ENCODE results near the gene PPP1R1C.
"Not testable (repeated sequence)": the region's sequence is repeated elsewhere in the genome, so short reads cannot be mapped to it uniquely, and the experiment has no call there.

Gene PPP1R1C

GRCh38 chr2:181985632-181986205 is at the start of gene PPP1R1C:
PPP1R1C (plus strand) TSS chr2:181985853; CDS start chr2:181986111, 258 bp downstream.
- no peak for DNase-seq

DNA sequence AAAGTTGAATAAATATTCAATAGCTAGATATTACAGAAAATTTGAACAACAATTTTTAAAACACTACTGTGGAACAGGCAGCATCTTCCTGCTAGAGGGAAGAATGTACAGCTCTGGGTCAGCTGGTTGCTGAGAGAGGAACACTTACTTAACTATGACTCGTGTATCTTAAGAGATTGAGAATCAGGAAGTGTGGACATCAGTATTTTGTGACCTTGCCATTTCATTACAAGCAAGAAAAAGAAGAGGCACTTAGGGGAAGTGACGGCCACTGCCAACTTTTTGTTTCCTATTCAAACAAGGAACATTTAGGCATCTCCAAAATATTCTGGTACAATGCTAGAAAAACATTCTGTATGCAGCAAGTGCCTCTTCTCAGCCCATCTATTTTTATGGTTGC is 48.2 kb upstream of the PPP1R1C start:
- no peak for DNase-seq

GRCh38 chr2:181943411-181944124 is 42.1 kb upstream of the PPP1R1C start:
- DNase-seq, result no peak

GRCh38 chr2:181944164-181944913 is 41.3 kb upstream of the PPP1R1C start:
- no peak for DNase-seq

GRCh38 chr2:181944914-181945291 is 40.8 kb upstream of the PPP1R1C start:
- DNase-seq, result no peak

DNA sequence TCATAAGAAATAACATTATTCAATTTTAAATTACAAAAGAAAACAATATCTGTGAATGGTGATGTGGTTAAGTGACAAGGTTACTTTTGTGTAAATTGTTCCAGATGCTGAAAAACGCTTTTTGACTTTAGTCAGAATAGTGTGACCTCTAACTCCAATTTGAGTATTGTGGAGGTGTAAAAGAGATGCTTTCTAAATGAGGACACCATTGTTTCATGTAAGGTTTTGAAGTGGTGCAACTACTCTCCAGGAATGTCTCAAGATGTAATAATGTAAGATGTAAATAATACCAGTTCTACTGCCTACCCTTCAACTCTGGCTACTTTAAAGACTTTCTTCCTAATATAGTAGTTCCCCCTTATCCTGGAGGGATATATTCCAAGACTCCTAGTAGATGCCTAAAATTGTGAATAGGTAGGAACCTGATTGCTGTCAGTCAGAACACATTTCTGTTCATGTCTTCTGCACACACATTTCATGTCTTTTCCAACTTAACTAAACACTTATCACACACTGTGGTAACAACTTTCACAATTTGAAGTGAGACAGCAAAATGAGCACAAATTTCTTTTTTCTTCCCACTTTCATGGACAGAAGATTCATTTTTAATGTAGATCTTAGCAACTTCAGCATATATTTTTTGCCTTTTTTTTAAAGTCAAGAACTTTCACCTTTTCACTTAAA is 39.1 kb upstream of the PPP1R1C start:
- no peak for DNase-seq

DNA sequence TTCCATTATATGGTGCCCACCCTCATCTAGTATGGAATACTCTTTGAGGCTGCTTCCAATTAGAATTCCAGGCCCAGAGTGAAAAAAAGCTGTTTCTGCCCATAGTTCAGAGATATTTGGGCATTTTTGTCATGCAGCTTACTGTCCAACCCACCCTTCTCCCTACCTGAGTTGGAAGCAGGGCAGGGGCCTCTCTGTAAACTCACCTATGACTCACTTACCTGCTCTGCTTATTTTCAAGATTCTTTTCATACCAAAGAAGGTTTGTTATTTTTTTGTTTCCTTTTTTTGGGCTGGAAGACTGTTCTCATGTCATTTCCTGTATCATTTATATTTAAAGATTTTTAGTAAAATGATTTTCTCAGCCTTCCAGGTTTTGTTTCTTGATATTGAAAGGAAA is 38.4 kb upstream of the PPP1R1C start:
- no peak for DNase-seq

DNA sequence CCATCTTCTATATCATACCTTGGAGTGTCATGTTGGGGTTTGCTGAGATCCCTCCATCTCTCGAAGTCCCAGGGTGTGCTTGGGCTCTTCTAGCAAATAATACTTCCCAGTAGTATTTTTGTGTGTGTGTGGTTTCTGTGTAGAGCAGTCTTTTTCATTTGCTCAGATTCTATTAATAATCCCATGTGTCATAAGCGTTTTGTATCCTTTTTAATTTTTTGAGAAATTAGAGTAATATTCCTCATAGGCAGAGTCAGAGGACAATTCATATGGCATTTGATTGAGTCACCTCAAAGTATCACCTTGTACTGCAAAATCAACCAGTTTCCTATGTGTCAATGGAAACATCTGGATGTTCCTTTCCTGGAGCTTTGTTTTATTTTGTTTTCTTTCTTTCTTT is 37.4 kb upstream of the PPP1R1C start:
- no peak for DNase-seq

DNA sequence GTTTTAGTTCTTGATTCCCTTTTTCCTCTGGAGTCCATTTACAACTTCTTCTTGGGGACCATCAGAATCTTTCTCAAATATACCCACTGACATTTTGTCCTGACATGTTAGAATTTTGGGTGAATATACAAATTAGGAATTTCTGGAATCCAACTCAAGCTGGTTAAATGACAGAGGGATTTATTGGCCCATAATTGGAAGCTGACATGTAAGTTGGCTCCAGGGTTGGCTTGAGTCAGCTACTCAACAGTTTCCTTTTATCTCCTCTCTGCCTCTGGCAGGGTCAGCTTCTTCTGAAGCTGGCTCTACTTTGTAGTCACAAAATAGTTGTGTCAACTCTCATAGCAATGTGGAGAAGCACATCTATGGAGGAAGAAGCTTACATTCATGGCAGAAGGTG is 36.6 kb upstream of the PPP1R1C start:
- DNase-seq, result no peak

GRCh38 chr2:181952404-181953226 is 33.0 kb upstream of the PPP1R1C start:
- DNase-seq, result no peak

DNA sequence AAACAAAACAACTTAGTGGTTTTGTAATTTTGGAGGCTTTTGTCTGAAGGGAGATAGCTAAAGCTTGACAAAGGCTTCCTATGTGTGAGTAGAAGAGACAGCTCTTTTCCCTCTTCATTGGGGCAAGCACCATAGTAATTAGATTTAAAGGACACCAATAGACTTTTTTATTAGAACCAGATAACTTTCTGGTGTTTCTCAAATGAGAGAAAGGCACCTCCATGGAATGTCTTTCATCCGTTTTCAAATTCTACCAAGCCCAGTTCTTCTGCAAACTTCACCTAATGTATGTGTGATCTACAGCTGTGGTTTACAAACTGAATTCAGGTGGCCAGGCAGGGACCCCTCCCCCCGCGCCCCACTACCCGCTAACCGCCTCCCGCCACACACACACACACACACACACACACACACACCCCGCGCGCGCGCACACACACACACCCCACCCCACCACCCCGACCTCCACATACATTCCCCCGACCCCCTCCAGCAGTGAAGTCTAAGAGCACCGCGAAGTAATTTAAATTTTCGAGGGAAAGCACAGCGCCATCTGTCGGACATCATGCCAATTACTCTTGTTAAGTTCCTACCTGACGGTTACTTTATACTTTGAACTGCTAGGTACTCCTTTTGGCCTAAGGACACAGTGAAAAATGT is 31.6 kb upstream of the PPP1R1C start:
- no peak for DNase-seq

DNA sequence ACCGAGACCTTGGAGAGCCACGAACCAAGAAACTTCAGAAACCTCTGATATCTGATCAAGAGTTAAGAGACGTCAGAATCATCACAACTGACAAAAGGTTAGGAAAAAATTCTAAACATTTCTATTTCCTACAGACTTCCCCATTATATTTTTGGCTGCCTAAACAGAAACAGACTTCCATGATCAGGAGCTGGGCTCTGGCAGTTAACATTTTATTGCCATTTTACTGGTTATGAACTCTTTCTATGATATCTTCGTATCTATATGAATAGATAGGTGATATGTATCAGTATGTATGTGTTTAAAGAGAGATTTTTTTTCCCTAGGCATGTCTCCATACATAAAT is 31.1 kb upstream of the PPP1R1C start:
- no peak for DNase-seq

- peak; percentile 47 for DNase-seq
Measured at GRCh38 chr2:181955010-181955409, 30.6 kb upstream of the PPP1R1C start.

- DNase-seq, result not testable (repeated sequence)
Measured at GRCh38 chr2:181955866-181956265, 29.8 kb upstream of the PPP1R1C start.

DNA sequence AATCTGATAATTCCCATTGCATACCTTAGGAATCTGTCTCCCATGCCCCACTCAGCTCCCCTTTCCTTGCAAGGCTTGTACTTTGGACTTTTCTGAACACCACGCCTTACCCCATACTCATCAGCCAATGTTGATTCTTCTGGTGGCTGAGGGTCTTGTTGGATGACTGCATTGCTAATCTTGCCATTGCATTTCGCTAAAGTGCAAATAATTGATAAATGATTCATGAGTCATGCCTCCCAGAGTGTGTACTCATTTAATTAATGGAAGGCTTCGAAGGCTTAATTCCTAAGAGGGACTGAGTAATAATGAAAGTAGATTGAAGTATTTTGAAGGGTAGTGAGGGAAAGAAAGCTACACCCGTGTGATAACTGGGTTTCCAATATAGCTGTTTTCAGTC is 28.0 kb upstream of the PPP1R1C start:
- DNase-seq, result no peak

DNA sequence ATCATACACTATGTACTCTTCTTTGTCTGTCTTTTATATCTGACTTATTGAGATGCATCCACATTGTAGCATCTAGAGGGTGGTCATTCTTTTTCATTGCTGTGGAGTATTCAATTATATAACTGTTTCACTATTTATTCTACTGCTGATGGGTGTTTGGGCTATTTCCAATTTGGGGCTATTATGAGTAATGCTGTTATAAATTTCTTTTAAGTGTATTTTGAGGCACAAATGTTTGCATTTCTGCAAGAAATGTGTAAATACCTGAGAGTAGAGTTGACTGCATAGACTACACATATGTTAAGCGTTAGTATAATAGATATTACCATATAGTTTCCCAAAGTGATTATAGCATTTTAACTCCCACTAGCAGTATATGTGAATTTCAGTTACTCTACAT is 26.9 kb upstream of the PPP1R1C start:
- no peak for DNase-seq

DNA sequence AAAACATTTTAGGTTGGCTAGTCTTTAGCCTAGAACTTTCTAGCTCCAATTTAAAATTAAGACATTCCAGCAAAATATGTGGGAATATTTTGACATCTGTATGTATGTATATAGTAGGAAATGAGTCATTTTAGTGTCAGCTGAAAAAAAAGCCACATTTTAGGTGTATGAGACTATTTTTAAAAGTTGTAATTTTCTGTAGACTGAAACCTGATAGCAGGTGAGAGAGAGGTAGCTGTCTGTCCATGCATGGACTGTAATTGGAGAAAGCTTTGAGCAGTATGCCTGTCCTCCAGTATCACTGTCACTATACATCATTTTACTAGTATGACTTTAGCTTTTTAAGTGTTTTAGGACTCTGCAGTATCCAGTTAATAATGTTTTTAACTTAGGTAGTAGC is 26.1 kb upstream of the PPP1R1C start:
- no peak for DNase-seq

GRCh38 chr2:181961167-181961566 is 24.5 kb upstream of the PPP1R1C start:
- DNase-seq, result not testable (repeated sequence)

GRCh38 chr2:181962142-181962541 is 23.5 kb upstream of the PPP1R1C start:
- no peak for DNase-seq

DNA sequence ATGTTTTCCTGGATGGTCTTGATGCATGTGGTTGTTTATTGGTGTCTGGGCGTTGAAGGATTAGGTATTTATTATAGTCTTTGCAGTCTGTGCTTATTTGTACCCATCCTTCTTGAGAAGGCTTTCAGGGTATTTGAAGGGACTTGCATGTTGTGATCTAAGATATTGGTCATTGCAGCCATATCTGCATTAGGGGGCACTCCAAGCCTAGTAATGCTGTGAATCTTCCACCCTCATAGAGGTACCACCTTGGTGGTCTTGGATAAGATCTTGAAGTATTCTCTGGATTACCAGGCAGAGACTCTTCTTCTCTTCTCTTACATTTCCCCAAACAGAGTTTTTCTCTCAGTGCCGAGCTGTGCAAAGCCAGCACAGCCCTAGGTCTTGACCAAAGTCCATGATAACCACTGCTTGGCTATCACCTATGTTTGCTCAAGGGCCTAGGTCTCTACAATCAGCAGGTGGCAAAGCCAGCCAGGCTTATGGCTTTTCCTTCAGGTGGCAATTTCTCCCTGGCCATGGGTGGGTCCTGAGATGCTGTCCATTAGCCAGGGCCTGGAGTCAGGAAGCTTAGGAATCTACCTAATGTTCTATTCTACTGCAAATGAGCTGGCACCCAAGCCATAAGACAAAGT is 15.4 kb upstream of the PPP1R1C start:
- DNase-seq, result no peak

DNA sequence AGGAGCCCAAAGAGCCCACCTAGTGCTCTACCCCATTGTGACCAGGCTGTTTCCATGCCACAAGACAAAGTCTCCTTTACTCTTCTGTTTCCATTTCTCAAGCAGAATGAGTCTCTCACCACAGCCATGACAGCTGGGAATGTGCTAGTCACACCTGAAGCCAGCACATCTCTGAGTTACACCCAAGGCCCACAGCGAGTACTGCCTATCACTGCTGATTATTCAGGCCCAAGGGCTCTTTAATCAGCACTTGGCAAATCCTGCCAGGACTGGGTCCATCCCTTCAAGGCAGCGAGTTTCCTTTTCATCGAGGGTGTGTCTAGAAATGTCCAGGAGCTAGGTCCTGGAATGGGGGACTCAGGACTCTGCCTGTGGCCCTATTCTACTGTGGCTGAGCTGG is 14.6 kb upstream of the PPP1R1C start:
- DNase-seq, result no peak

All from amniotic stem cell (primary cell).